Stomach smooth muscle (tissue), 2 donors: ENCODE results near the gene PLXNB3.

Experiments
- H3K27ac ChIP-seq: one replicate; pipeline ENCODE4 v1.7.0; 2013; ENCODE audit warnings: mild to moderate bottlenecking, low read length, inconsistent platforms
- H3K27me3 ChIP-seq, 2 donors: one replicate each; pipeline ENCODE4 v1.7.0; 2013; ENCODE audit warnings: low read length in 2 of 2; ENCODE audit not compliant: insufficient read depth in 2 of 2, control insufficient read depth in 1 of 2
- H3K36me3 ChIP-seq, 2 donors: one replicate each; pipeline ENCODE4 v1.7.0; 2013; ENCODE audit warnings: low read length in 2 of 2; ENCODE audit not compliant: control insufficient read depth in 2 of 2, insufficient read depth in 2 of 2
- H3K4me1 ChIP-seq: one replicate; pipeline ENCODE4 v1.7.0; 2013; ENCODE audit warnings: low read length; ENCODE audit not compliant: control insufficient read depth, insufficient read depth
- H3K4me3 ChIP-seq, 2 donors: one replicate each; pipeline ENCODE4 v1.7.0; 2013; ENCODE audit warnings: low read length in 2 of 2
- H3K9ac ChIP-seq, 2 donors: one replicate each; pipeline ENCODE4 v1.7.0; 2013; ENCODE audit warnings: low read length in 2 of 2, mild to moderate bottlenecking in 1 of 2
- H3K9me3 ChIP-seq, 2 donors: one replicate each; pipeline ENCODE4 v1.7.0; 2013; ENCODE audit warnings: low read length in 2 of 2; ENCODE audit not compliant: control insufficient read depth in 2 of 2
- donor health status: healthy.
- donor health status: Pancreatic carcinoma.

PLXNB3 gene

GRCh38 chrX:153794897-153795816 lies 31.1 kb downstream of the PLXNB3 start:
- H3K36me3 ChIP-seq, result peaks cover 4 to 7% of the 10 kb centered on the region in 2 donors
- H3K27me3 ChIP-seq, result peaks cover 0 to 5% of the 10 kb centered on the region in 2 donors
- H3K9me3 ChIP-seq, result no peaks in the 10 kb centered on the region
- peak overlapping the region; percentile 63 to 83 for H3K4me3 ChIP-seq
- peak overlapping the region; percentile 73 to 74 for H3K9ac ChIP-seq
- peak overlapping the region; percentile 86 for H3K27ac ChIP-seq
- H3K4me1 ChIP-seq, result peaks cover 39% of the 10 kb centered on the region

GRCh38 chrX:153797415-153798015 lies 33.5 kb downstream of the PLXNB3 start:
- Histone ChIP-seq H3K9me3 (no peaks in the 10 kb centered on the region), H3K27ac (no peak overlapping the region), H3K36me3 (peaks cover 4 to 7% of the 10 kb centered on the region in 2 donors), H3K4me3 (no peak overlapping the region), H3K9ac (no peak overlapping the region), H3K4me1 (peaks cover 27% of the 10 kb centered on the region), H3K27me3 (peaks cover 0 to 4% of the 10 kb centered on the region in 2 donors)

- Histone ChIP-seq H3K27me3 (peaks cover 0 to 4% of the 10 kb centered on the region in 2 donors), H3K4me1 (peaks cover 18% of the 10 kb centered on the region), H3K27ac (no peak overlapping the region), H3K9ac (no peak overlapping the region), H3K9me3 (no peaks in the 10 kb centered on the region), H3K4me3 (no peak overlapping the region), H3K36me3 (peaks cover 4 to 7% of the 10 kb centered on the region in 2 donors)
Observed at GRCh38 chrX:153799326-153799725, 35.3 kb downstream of the PLXNB3 start.

- no peak overlapping the region for H3K27ac ChIP-seq
- no peak overlapping the region for H3K9ac ChIP-seq
- H3K9me3 ChIP-seq, result no peaks in the 10 kb centered on the region
- peaks cover 14% of the 10 kb centered on the region for H3K4me1 ChIP-seq
- H3K36me3 ChIP-seq, result peaks cover 4 to 7% of the 10 kb centered on the region in 2 donors
- no peak overlapping the region for H3K4me3 ChIP-seq
- H3K27me3 ChIP-seq, result peaks cover 0 to 4% of the 10 kb centered on the region in 2 donors
Observed at GRCh38 chrX:153800177-153800722, 36.2 kb downstream of the PLXNB3 start.

GRCh38 chrX:153800746-153801145 lies 36.7 kb downstream of the PLXNB3 start:
- H3K27ac ChIP-seq, result no peak overlapping the region
- peaks cover 0 to 4% of the 10 kb centered on the region in 2 donors for H3K27me3 ChIP-seq
- H3K36me3 ChIP-seq, result peaks cover 4 to 7% of the 10 kb centered on the region in 2 donors

GRCh38 chrX:153801669-153802068 lies 37.6 kb downstream of the PLXNB3 start:
- Histone ChIP-seq H3K4me1 (no peaks in the 10 kb centered on the region), H3K4me3 (no peak overlapping the region), H3K36me3 (peaks cover 4 to 5% of the 10 kb centered on the region in 2 donors), H3K9ac (no peak overlapping the region), H3K27me3 (peaks cover 0 to 4% of the 10 kb centered on the region in 2 donors), H3K9me3 (no peaks in the 10 kb centered on the region), H3K27ac (no peak overlapping the region)

More at GRCh38 chrX:153800746-153801145, 36.7 kb downstream of the PLXNB3 start:
- Histone ChIP-seq H3K4me1 (peaks cover 9% of the 10 kb centered on the region), H3K4me3 (no peak overlapping the region), H3K9me3 (no peaks in the 10 kb centered on the region), H3K9ac (no peak overlapping the region)

GRCh38 chrX:153802513-153803045 lies 38.5 kb downstream of the PLXNB3 start:
- no peak overlapping the region for H3K27ac ChIP-seq
- no peaks in the 10 kb centered on the region for H3K4me1 ChIP-seq
- H3K36me3 ChIP-seq, result peaks cover 4 to 5% of the 10 kb centered on the region in 2 donors
- H3K27me3 ChIP-seq, result peaks cover 0 to 4% of the 10 kb centered on the region in 2 donors
- H3K9ac ChIP-seq, result no peak overlapping the region
- no peak overlapping the region for H3K4me3 ChIP-seq
- no peaks in the 10 kb centered on the region for H3K9me3 ChIP-seq

- peaks cover 0 to 4% of the 10 kb centered on the region in 2 donors for H3K27me3 ChIP-seq
Observed at GRCh38 chrX:153803211-153804099, 39.4 kb downstream of the PLXNB3 start.

GRCh38 chrX:153804100-153804595 lies 40.1 kb downstream of the PLXNB3 start:
- Histone ChIP-seq H3K4me1 (no peaks in the 10 kb centered on the region), H3K27me3 (peaks cover 0 to 5% of the 10 kb centered on the region in 2 donors), H3K9ac (no peak overlapping the region), H3K36me3 (peaks cover 0 to 1% of the 10 kb centered on the region in 2 donors), H3K9me3 (no peaks in the 10 kb centered on the region), H3K27ac (no peak overlapping the region), H3K4me3 (no peak overlapping the region)

More at GRCh38 chrX:153803211-153804099, 39.4 kb downstream of the PLXNB3 start:
- H3K4me3 ChIP-seq, result no peak overlapping the region
- H3K9me3 ChIP-seq, result no peaks in the 10 kb centered on the region
- peaks cover 0 to 2% of the 10 kb centered on the region in 2 donors for H3K36me3 ChIP-seq
- no peak overlapping the region for H3K27ac ChIP-seq
- no peaks in the 10 kb centered on the region for H3K4me1 ChIP-seq
- H3K9ac ChIP-seq, result no peak overlapping the region
